Activated CD8-positive, alpha-beta memory T cell treated with anti-CD3 and anti-CD28 coated beads for 48 hours (primary cell): ENCODE measurements around the gene P2RX5.
"Not testable (repeated sequence)": the region's sequence is repeated elsewhere in the genome, so short reads cannot be mapped to it uniquely, and the experiment has no call there.

Source experiments
- DNase-seq, 3 experiments: peaks; one replicate each; pipeline ENCODE4 v3.0.0-alpha.2; 2020; ENCODE audit warnings: low read depth in 2 of 3, low spot score in 2 of 3

Gene P2RX5

GRCh38 chr17:3712811-3713463, 17.0 kb upstream of the P2RX5 start:
- DNase-seq = no peak

- DNase-seq = peak in 1 of 3 experiments; percentile 42
These were observed 15.0 kb upstream of the P2RX5 start for GRCh38 chr17:3710951-3711383.

GRCh38 chr17:3708366-3708765, 12.4 kb upstream of the P2RX5 start:
- DNase-seq = no peak

- not testable (repeated sequence) for DNase-seq
These were observed 9.7 kb upstream of the P2RX5 start for GRCh38 chr17:3705718-3705984.

GRCh38 chr17:3704931-3705717, 9.2 kb upstream of the P2RX5 start:
- DNase-seq = no peak

GRCh38 chr17:3702041-3702539, 6.1 kb upstream of the P2RX5 start:
- DNase-seq = not testable (repeated sequence)

GRCh38 chr17:3699951-3700350, 4.0 kb upstream of the P2RX5 start:
- no peak for DNase-seq

GRCh38 chr17:3698139-3698538, 2.2 kb upstream of the P2RX5 start:
- DNase-seq = no peak

GRCh38 chr17:3697103-3697476, 1.1 kb upstream of the P2RX5 start:
- DNase-seq = no peak

- DNase-seq = no peak
These were observed 729 bp downstream of the P2RX5 start for GRCh38 chr17:3695129-3695722.

GRCh38 chr17:3693829-3694231, 2.1 kb downstream of the P2RX5 start:
- peak in 1 of 3 experiments; percentile 57 for DNase-seq

GRCh38 chr17:3693141-3693540, 2.8 kb downstream of the P2RX5 start:
- DNase-seq = no peak

GRCh38 chr17:3692346-3692745, 3.6 kb downstream of the P2RX5 start:
- DNase-seq = no peak

- no peak for DNase-seq
These were observed 4.3 kb downstream of the P2RX5 start for GRCh38 chr17:3691617-3692067.

GRCh38 chr17:3690094-3690715, 5.8 kb downstream of the P2RX5 start:
- DNase-seq = no peak

GRCh38 chr17:3689262-3690093, 6.5 kb downstream of the P2RX5 start:
- DNase-seq = no peak

GRCh38 chr17:3688852-3689261, 7.1 kb downstream of the P2RX5 start:
- DNase-seq = no peak

GRCh38 chr17:3688027-3688553, 7.9 kb downstream of the P2RX5 start:
- no peak for DNase-seq

GRCh38 chr17:3685174-3685573, 10.8 kb downstream of the P2RX5 start:
- DNase-seq = no peak

GRCh38 chr17:3683054-3683511, 12.9 kb downstream of the P2RX5 start:
- no peak for DNase-seq

- no peak for DNase-seq
These were observed 13.9 kb downstream of the P2RX5 start for GRCh38 chr17:3682033-3682432.
